Gastrocnemius medialis (tissue), 4 donors: ENCODE measurements around the gene HERC4. TPM values are rescaled to one million over a fixed set of nuclear protein-coding genes. Genes with fewer than 3 reads are reported as not detected.
A peak's percentile ranks its signal among the peaks of the same experiment; 100 is the strongest.

Source experiments
- ATAC-seq, 2 donors: fragments of 150-250 bp; one replicate each; pipeline ENCODE4 v1.9.1; 2016
- DNase-seq, 2 donors: peaks; one replicate each; pipeline ENCODE4 v3.0.0-alpha.2; 2019
- H3K27ac ChIP-seq, 4 donors: fragments of 200-600 bp; sonication (generic); 1 replicate in 1 of 4; 2 replicates in 3 of 4; pipeline ENCODE4 v1.5.1; 2016 to 2018; ENCODE audit warnings: mild to moderate bottlenecking in 2 of 4, moderate library complexity in 1 of 4
- H3K27me3 ChIP-seq, 3 donors: fragments of 200-600 bp; sonication (generic) in 2 of 3; 1 replicate in 1 of 3; 2 replicates in 2 of 3; pipeline versions ENCODE4 v1.5.1 to v1.6.0; 2016 to 2019; ENCODE audit warnings: mild to moderate bottlenecking in 1 of 3, moderate library complexity in 1 of 3
- H3K36me3 ChIP-seq, 2 donors: fragments of 200-600 bp; sonication (generic) in 1 of 2; one replicate each; pipeline ENCODE4 v1.5.1; 2017 to 2018
- H3K4me1 ChIP-seq, 2 donors: fragments of 200-600 bp; sonication (generic) in 1 of 2; one replicate each; pipeline ENCODE4 v1.5.1; 2016 to 2017; ENCODE audit warnings: mild to moderate bottlenecking in 2 of 2
- H3K4me3 ChIP-seq, 4 donors: fragments of 200-600 bp; sonication (generic) in 3 of 4; 1 replicate in 1 of 4; 2 replicates in 3 of 4; pipeline ENCODE4 v1.5.1; 2016 to 2019; ENCODE audit warnings: mild to moderate bottlenecking in 2 of 4
- H3K9me3 ChIP-seq, 3 donors: fragments of 200-600 bp; sonication (generic) in 2 of 3; 1 replicate in 1 of 3; 2 replicates in 2 of 3; pipeline ENCODE4 v1.5.1; 2016 to 2019
- POLR2A ChIP-seq, 2 donors: fragments of 450-650 bp; IDR thresholded peaks; one replicate each; pipeline ENCODE4 v1.6.1; 2017; ENCODE audit warnings: antibody characterized with exemption in 2 of 2, mild to moderate bottlenecking in 2 of 2, moderate library complexity in 2 of 2
- in situ Hi-C, 4 donors: fragments of 200-750 bp; cut with MboI; loops; one replicate each; pipeline versions ENCODE4 v1.15.0 to v1.8.0; 2017; ENCODE audit warnings: low sequenced_read_pairs in 4 of 4
- intact Hi-C: fragments of 100-400 bp; cut with DNase I; formaldehyde crosslinking; loops from one replicate; pipeline ENCODE4 v1.15.1; 2023; ENCODE audit warnings: low total_unique reads
- total RNA-seq, 4 donors: library from RNA; depleted of rRNA; stranded (reverse); fragments of >200 nt; gene quantifications; one replicate each; pipeline versions ENCODE4 v1.1.0 to v1.2.3, GENCODE V29; 2016
- TF ChIP-seq, protein P1 (sequence below), 5 experiments: fragments of 450-650 bp in 3 of 5; fragments of 200-600 bp in 2 of 5; sonication (generic) in 2 of 5; IDR thresholded peaks in 4 of 5; conservative IDR thresholded peaks in 1 of 5; 1 replicate in 4 of 5; 2 replicates in 1 of 5; pipeline ENCODE4 v1.5.1; 2016 to 2019; ENCODE audit warnings: antibody characterized with exemption in 5 of 5, mild to moderate bottlenecking in 3 of 5, moderate library complexity in 3 of 5

The HERC4 gene
- total RNA-seq, 4 donors from 2014 or later: 12.8 to 25.2 (median 13.1) TPM

DNA sequence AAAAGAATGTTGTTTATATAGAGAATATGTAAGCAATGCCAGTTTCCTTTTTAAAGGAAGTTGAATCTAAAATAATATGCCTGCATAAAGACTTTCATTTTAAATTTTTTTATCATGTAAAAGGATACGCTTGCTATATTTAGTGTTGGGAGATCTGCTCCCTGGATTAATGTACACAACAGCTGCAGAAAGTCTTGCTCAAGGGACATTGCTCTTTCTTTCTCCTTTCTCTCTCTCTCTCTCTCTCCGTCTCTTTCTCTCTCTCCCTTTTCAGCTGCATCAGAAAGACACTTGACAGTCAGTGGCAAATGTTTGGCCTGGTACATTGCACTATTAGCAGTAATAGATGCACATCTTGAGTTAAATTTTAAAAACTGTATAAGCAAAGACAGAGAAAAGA, 34.9 kb upstream of the HERC4 start:
- Histone ChIP-seq H3K4me1 (peaks cover 25 to 36% of the 10 kb centered on the region in 2 donors), H3K36me3 (no peaks in the 10 kb centered on the region), H3K27ac (peak overlapping the region; percentile 90 to 93 (median 91)), H3K27me3 (no peaks in the 10 kb centered on the region), H3K4me3 (peak overlapping the region; percentile 54 to 66 (median 62)), H3K9me3 (no peaks in the 10 kb centered on the region)
- ATAC-seq (peak; percentile 62 to 69), DNase-seq (peak; percentile 42 to 56)
- intact Hi-C loops: no loop called here
- in situ Hi-C loops: no loop called here
- peak; percentile 52 to 72 for TF ChIP-seq POLR2A (IDR thresholded peaks at IDR 0.05)
- TF ChIP-seq, protein P1, sequence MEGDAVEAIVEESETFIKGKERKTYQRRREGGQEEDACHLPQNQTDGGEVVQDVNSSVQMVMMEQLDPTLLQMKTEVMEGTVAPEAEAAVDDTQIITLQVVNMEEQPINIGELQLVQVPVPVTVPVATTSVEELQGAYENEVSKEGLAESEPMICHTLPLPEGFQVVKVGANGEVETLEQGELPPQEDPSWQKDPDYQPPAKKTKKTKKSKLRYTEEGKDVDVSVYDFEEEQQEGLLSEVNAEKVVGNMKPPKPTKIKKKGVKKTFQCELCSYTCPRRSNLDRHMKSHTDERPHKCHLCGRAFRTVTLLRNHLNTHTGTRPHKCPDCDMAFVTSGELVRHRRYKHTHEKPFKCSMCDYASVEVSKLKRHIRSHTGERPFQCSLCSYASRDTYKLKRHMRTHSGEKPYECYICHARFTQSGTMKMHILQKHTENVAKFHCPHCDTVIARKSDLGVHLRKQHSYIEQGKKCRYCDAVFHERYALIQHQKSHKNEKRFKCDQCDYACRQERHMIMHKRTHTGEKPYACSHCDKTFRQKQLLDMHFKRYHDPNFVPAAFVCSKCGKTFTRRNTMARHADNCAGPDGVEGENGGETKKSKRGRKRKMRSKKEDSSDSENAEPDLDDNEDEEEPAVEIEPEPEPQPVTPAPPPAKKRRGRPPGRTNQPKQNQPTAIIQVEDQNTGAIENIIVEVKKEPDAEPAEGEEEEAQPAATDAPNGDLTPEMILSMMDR (IDR thresholded peaks at IDR 0.05 in 4 of 5, conservative IDR thresholded peaks at IDR 0.05 in 1 of 5): no peak

DNA sequence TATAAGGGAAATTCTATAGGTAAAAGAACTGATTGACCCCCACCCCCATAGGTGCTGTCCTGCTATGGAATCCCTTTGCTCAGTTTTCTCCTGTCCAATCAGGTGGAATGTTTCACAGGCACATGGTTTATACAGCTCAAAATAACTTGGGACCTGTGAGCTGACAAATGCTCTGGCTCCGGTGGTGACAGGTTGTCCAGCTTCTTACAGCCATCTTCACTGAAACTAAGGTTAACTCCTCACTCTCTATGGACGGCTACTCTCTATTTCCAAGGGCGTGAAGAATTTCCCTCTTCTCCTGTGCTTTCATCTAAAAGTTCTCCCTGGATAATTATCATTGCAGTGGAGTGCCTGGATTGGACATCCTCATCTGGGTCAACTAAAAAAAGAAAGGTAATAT, 34.2 kb upstream of the HERC4 start, which contains the start of gene MYPN:
TSS of gene MYPN (plus strand) at position 158 of the 400 bp plus-strand sequence. CDS start 11,951 bp downstream, outside the sequence.
- in situ Hi-C loops (no loop called here), intact Hi-C loops (no loop called here)
- peak within 1 kb of the TSS; percentile 54 to 66 (median 62) for H3K4me3 ChIP-seq
- no peaks in the 10 kb centered on the region for H3K9me3 ChIP-seq
- peaks cover 22 to 37% of the 10 kb centered on the region in 2 donors for H3K4me1 ChIP-seq
- no peaks in the 10 kb centered on the region for H3K27me3 ChIP-seq
- H3K27ac ChIP-seq: peak within 1 kb of the TSS; percentile 90 to 93 (median 91)
- ATAC-seq (peak; percentile 73 to 79), DNase-seq (peak; percentile 81 to 90)
- H3K36me3 ChIP-seq: no peaks in the 10 kb centered on the region
- peak; percentile 77 to 90 for TF ChIP-seq POLR2A (IDR thresholded peaks at IDR 0.05)
- TF ChIP-seq, protein P1 (IDR thresholded peaks at IDR 0.05 in 4 of 5, conservative IDR thresholded peaks at IDR 0.05 in 1 of 5): no peak

- Histone ChIP-seq H3K36me3 (no peaks in the 10 kb centered on the region), H3K27me3 (no peaks in the 10 kb centered on the region), H3K4me1 (peaks cover 18 to 36% of the 10 kb centered on the region in 2 donors), H3K27ac (peak overlapping the region; percentile 90 to 93 (median 91)), H3K4me3 (peak overlapping the region; percentile 54 to 66 (median 59)), H3K9me3 (no peaks in the 10 kb centered on the region)
- TF ChIP-seq, protein P1 (IDR thresholded peaks at IDR 0.05 in 4 of 5, conservative IDR thresholded peaks at IDR 0.05 in 1 of 5): no peak
- no peak for TF ChIP-seq POLR2A (IDR thresholded peaks at IDR 0.05)
- in situ Hi-C loops: no loop called here
- DNase-seq (peak in 1 of 2 donors; percentile 50), ATAC-seq (no peak)
- intact Hi-C loops: no loop called here
These were observed 33.6 kb upstream of the HERC4 start for GRCh38 chr10:68108653-68109052.

- H3K4me3 ChIP-seq: peak overlapping the region; percentile 54 to 66 (median 59)
- ATAC-seq (no peak), DNase-seq (no peak)
- peaks cover 18 to 36% of the 10 kb centered on the region in 2 donors for H3K4me1 ChIP-seq
- H3K9me3 ChIP-seq: no peaks in the 10 kb centered on the region
- no peaks in the 10 kb centered on the region for H3K36me3 ChIP-seq
- peak overlapping the region; percentile 90 to 93 (median 91) for H3K27ac ChIP-seq
- intact Hi-C loops (no loop called here), in situ Hi-C loops (no loop called here)
- no peaks in the 10 kb centered on the region for H3K27me3 ChIP-seq
- TF ChIP-seq, protein P1 (IDR thresholded peaks at IDR 0.05 in 4 of 5, conservative IDR thresholded peaks at IDR 0.05 in 1 of 5): no peak
- TF ChIP-seq POLR2A (IDR thresholded peaks at IDR 0.05): no peak
These were observed 33.0 kb upstream of the HERC4 start for GRCh38 chr10:68108051-68108450.

- peak overlapping the region; percentile 54 to 66 (median 59) for H3K4me3 ChIP-seq
- H3K4me1 ChIP-seq: peaks cover 18 to 36% of the 10 kb centered on the region in 2 donors
- in situ Hi-C loops: no loop called here
- no peaks in the 10 kb centered on the region for H3K9me3 ChIP-seq
- H3K27me3 ChIP-seq: no peaks in the 10 kb centered on the region
- no peak for DNase-seq
- intact Hi-C loops: no loop called here
- no peak for ATAC-seq
- H3K36me3 ChIP-seq: no peaks in the 10 kb centered on the region
- TF ChIP-seq POLR2A (IDR thresholded peaks at IDR 0.05): no peak
- peak overlapping the region; percentile 90 to 93 (median 91) for H3K27ac ChIP-seq
These were observed 32.6 kb upstream of the HERC4 start for GRCh38 chr10:68107651-68108050.
